ENCODE results near the gene BEND3.

Gene BEND3

GRCh38 chr6:107083921-107084320, 31.4 kb downstream of the BEND3 start:
- DNase-seq (ENCODE audit: low read depth) = no peak
- TF ChIP-seq CTCF (IDR thresholded peaks at IDR 0.05; ENCODE audit: control insufficient read depth, insufficient read depth, low read depth, low read length, missing control alignments) = no peak
- no peak overlapping the region for H3K4me3 ChIP-seq (ENCODE audit: control insufficient read depth, low read depth, low read length)

GRCh38 chr6:107083047-107083768, 32.1 kb downstream of the BEND3 start:
- no peak for TF ChIP-seq CTCF (IDR thresholded peaks at IDR 0.05; ENCODE audit: control insufficient read depth, insufficient read depth, low read depth, low read length, missing control alignments)
- no peak overlapping the region for H3K4me3 ChIP-seq (ENCODE audit: control insufficient read depth, low read depth, low read length)
- DNase-seq (ENCODE audit: low read depth) = no peak

GRCh38 chr6:107082045-107082444, 33.3 kb downstream of the BEND3 start:
- no peak overlapping the region for H3K4me3 ChIP-seq (ENCODE audit: control insufficient read depth, low read depth, low read length)
- DNase-seq (ENCODE audit: low read depth) = no peak
- TF ChIP-seq CTCF (IDR thresholded peaks at IDR 0.05; ENCODE audit: control insufficient read depth, insufficient read depth, low read depth, low read length, missing control alignments) = no peak

GRCh38 chr6:107080036-107080435, 35.3 kb downstream of the BEND3 start:
- TF ChIP-seq CTCF (IDR thresholded peaks at IDR 0.05; ENCODE audit: control insufficient read depth, insufficient read depth, low read depth, low read length, missing control alignments) = peak; percentile 27
- H3K4me3 ChIP-seq (ENCODE audit: control insufficient read depth, low read depth, low read length) = no peak overlapping the region
- no peak for DNase-seq (ENCODE audit: low read depth)

GRCh38 chr6:107079429-107079828, 35.9 kb downstream of the BEND3 start:
- no peak for TF ChIP-seq CTCF (IDR thresholded peaks at IDR 0.05; ENCODE audit: control insufficient read depth, insufficient read depth, low read depth, low read length, missing control alignments)
- DNase-seq (ENCODE audit: low read depth) = no peak
- no peak overlapping the region for H3K4me3 ChIP-seq (ENCODE audit: control insufficient read depth, low read depth, low read length)

- no peak for DNase-seq (ENCODE audit: low read depth)
- no peak overlapping the region for H3K4me3 ChIP-seq (ENCODE audit: control insufficient read depth, low read depth, low read length)
- no peak for TF ChIP-seq CTCF (IDR thresholded peaks at IDR 0.05; ENCODE audit: control insufficient read depth, insufficient read depth, low read depth, low read length, missing control alignments)
These were observed 37.6 kb downstream of the BEND3 start for GRCh38 chr6:107077710-107078109.
